ENCODE measurements around the gene NSUN4. TPM values are rescaled to one million over a fixed set of nuclear protein-coding genes. Genes with fewer than 3 reads are reported as not detected.

Gene NSUN4
- total and polyA plus RNA-seq, 9 of the 15 experiments (the other 6 are each of a cell fraction or from before 2014, with no cell fraction given): 33.4 to 60.2 (median 46.3) TPM

GRCh38 chr1:46370214-46370633 is 29.6 kb downstream of the NSUN4 start (continued):
- TF ChIP-seq BCLAF1 (IDR thresholded peaks at IDR 0.05; ENCODE audit: borderline replicate concordance in 1 of 2, control insufficient read depth in 1 of 2, low read depth in 2 of 2, low read length in 1 of 2) (no peak), HDAC2 (IDR thresholded peaks at IDR 0.05) (no peak), C11orf30 (IDR thresholded peaks at IDR 0.05; ENCODE audit: low read depth) (no peak), RAD51 (IDR thresholded peaks at IDR 0.05; ENCODE audit: borderline replicate concordance, low read depth) (peak; percentile 92), ZNF785 (CRISPR knock-in tag; IDR thresholded peaks at IDR 0.05) (no peak), DMBX1 (CRISPR knock-in tag; IDR thresholded peaks at IDR 0.05; ENCODE audit: borderline replicate concordance) (no peak), TEAD4 (IDR thresholded peaks at IDR 0.05; ENCODE audit: low read length) (peak; percentile 64; the same call in 1 of the 2 replicates), TEAD4 (CRISPR knock-in tag; IDR thresholded peaks at IDR 0.05; ENCODE audit: borderline replicate concordance) (no peak)

GRCh38 chr1:46372431-46372830 is 31.8 kb downstream of the NSUN4 start:
- Histone ChIP-seq H3K9me3 (replicated peaks; ENCODE audit: control insufficient read depth, insufficient read depth, low read depth, low read length) (no peaks in the 10 kb centered on the region), H3K4me1 (replicated peaks in 1 of 2; ENCODE audit: control insufficient read depth in 2 of 2, insufficient read depth in 2 of 2, low read length in 2 of 2) (peaks cover 3 to 22% of the 10 kb centered on the region in 2 experiments; a peak in 3 of 5 replicates), H3K4me2 (ENCODE audit: insufficient read depth, low read length) (no peak overlapping the region), H4K20me1 (replicated peaks; ENCODE audit: control insufficient read depth, insufficient read depth, low read length) (0 out of 2 replicates have a peak, but pooled peaks cover 3% of the 10 kb centered on the region), H3K9me1 (ENCODE audit: control insufficient read depth, insufficient read depth, low read length) (no peaks in the 10 kb centered on the region), H2AFZ (ENCODE audit: low read depth, low read length) (no peak overlapping the region), H3K27ac (ENCODE audit: extremely low read depth, low read depth, low read length) (no peak overlapping the region), H3K27me3 (ENCODE audit: control insufficient read depth in 2 of 2, insufficient read depth in 2 of 2, low read length in 2 of 2) (no peaks in the 10 kb centered on the region), H3K4me3 (no peak overlapping the region), H3K79me2 (ENCODE audit: control insufficient read depth, insufficient read depth, low read length) (no peaks in the 10 kb centered on the region), H3K9ac (ENCODE audit: insufficient read depth in 1 of 2, low read depth in 2 of 2, low read length in 2 of 2) (no peak overlapping the region), H3K36me3 (ENCODE audit: control insufficient read depth, insufficient read depth, low read length) (peaks cover 11% of the 10 kb centered on the region; the same call in 2 of the 3 replicates)
- no TSS peak for BruUV-seq (replicated peaks)
- no peak for DNase-seq (ENCODE audit: extremely low read depth in 1 of 4, low spot score in 3 of 4)
- in situ Hi-C loops (cut with MboI): no loop called here
- POLR2A ChIA-PET: interaction anchor here (1.0 kb wide), 1 partner anchor 14 kb away, joined by 3 read pairs; no protein-coding TSS in a partner anchor
- FAIRE-seq: no peak
- intact Hi-C loops (cut with micrococcal nuclease): no loop called here
- WGBS (ENCODE audit: insufficient coverage, low coverage, missing lambda C conversion rate): 100% methylated on average over 1 of the region's 1 CpG
- ATAC-seq: no peak
- CTCF ChIA-PET (ENCODE audit: low intra/inter-chr PET ratio): no interaction called here
- no peak for TF ChIP-seq GABPA (tag; conservative IDR thresholded peaks at IDR 0.05; ENCODE audit: low read depth)
- TF ChIP-seq CTCF (IDR thresholded peaks at IDR 0.05 in 2 of 3, conservative IDR thresholded peaks at IDR 0.05 in 1 of 3; ENCODE audit: insufficient read depth in 2 of 3, low read depth in 1 of 3, low read length in 3 of 3): peak in 1 of 3 experiments; percentile 9; a peak in 1 of 6 replicates
